Keratinocyte (primary cell): ENCODE results near the gene OTOGL. TPM values are rescaled to one million over a fixed set of nuclear protein-coding genes. Genes with fewer than 3 reads are reported as not detected.

Experiments
- DNase-seq: peaks from one replicate; pipeline ENCODE4 v3.0.0-alpha.2; 2011; ENCODE audit warnings: low read depth, missing footprints, low spot score
- FAIRE-seq: peaks from 2 replicates; lab custom pipeline; 2011; peaks lifted over from hg19 to GRCh38; lab: Jason Lieb, UNC
- H2AFZ ChIP-seq: 2 replicates; pipeline ENCODE4 v1.6.0; 2012; ENCODE audit warnings: low read length, control low read depth, inconsistent platforms; ENCODE audit not compliant: control insufficient read depth
- H3K27ac ChIP-seq: 2 replicates; pipeline ENCODE4 v1.5.1; 2011; ENCODE audit warnings: low read length; ENCODE audit not compliant: control insufficient read depth, insufficient read depth
- H3K27me3 ChIP-seq: 3 replicates; pipeline ENCODE4 v1.6.0; 2011; ENCODE audit warnings: low read length; ENCODE audit not compliant: control insufficient read depth, insufficient read depth; ENCODE audit errors: extremely low read depth
- H3K36me3 ChIP-seq, 2 experiments: 2 replicates in 1 of 2; 3 replicates in 1 of 2; pipeline ENCODE4 v1.5.1; 2011; ENCODE audit warnings: low read length in 2 of 2, mild to moderate bottlenecking in 1 of 2; ENCODE audit not compliant: control insufficient read depth in 2 of 2, insufficient read depth in 2 of 2; ENCODE audit errors: extremely low read depth in 1 of 2
- H3K4me1 ChIP-seq: 3 replicates; pipeline ENCODE4 v1.5.1; 2011; ENCODE audit warnings: low read length; ENCODE audit not compliant: control insufficient read depth, insufficient read depth; ENCODE audit errors: extremely low read depth
- H3K4me2 ChIP-seq: 3 replicates; pipeline ENCODE4 v1.6.0; 2011; ENCODE audit warnings: low read depth, low read length; ENCODE audit not compliant: control insufficient read depth, insufficient read depth; ENCODE audit errors: extremely low read depth
- H3K4me3 ChIP-seq, 3 experiments: fragments of 200-600 bp in 1 of 3; sonication (generic) in 1 of 3; 2 replicates in 2 of 3; 3 replicates in 1 of 3; pipeline ENCODE4 v1.5.1; 2011 to 2016; ENCODE audit warnings: low read length in 3 of 3, mild to moderate bottlenecking in 3 of 3, control low read depth in 2 of 3, inconsistent platforms in 1 of 3, low read depth in 1 of 3, mixed read lengths in 1 of 3, mixed run types in 1 of 3, moderate library complexity in 1 of 3; ENCODE audit not compliant: control insufficient read depth in 2 of 3, insufficient read depth in 2 of 3; ENCODE audit errors: extremely low read depth in 1 of 3
- H3K79me2 ChIP-seq: 2 replicates; pipeline ENCODE4 v1.6.0; 2012; ENCODE audit warnings: low read length; ENCODE audit not compliant: control insufficient read depth, insufficient read depth
- H3K9ac ChIP-seq: 3 replicates; pipeline ENCODE4 v1.6.0; 2011; ENCODE audit warnings: low read length; ENCODE audit not compliant: control insufficient read depth, insufficient read depth; ENCODE audit errors: extremely low read depth
- H3K9me1 ChIP-seq: 3 replicates; pipeline ENCODE4 v1.6.0; 2011; ENCODE audit warnings: low read length; ENCODE audit not compliant: control insufficient read depth, insufficient read depth; ENCODE audit errors: extremely low read depth
- H3K9me3 ChIP-seq: 2 replicates; pipeline ENCODE4 v1.5.1; 2012; ENCODE audit warnings: low read depth, low read length; ENCODE audit not compliant: control insufficient read depth
- H4K20me1 ChIP-seq: 3 replicates; pipeline ENCODE4 v1.6.0; 2011; ENCODE audit warnings: low read length; ENCODE audit not compliant: control insufficient read depth, insufficient read depth; ENCODE audit errors: extremely low read depth
- EZH2 ChIP-seq: IDR thresholded peaks from one replicate; pipeline ENCODE4 v1.6.1; 2012; ENCODE audit warnings: inconsistent platforms, mild to moderate bottlenecking, low read length, moderate library complexity
- dilution Hi-C: fragments of 300-500 bp; cut with MboI; formaldehyde crosslinking; loops from one replicate; pipeline ENCODE4 v1.7.0; 2020; ENCODE audit warnings: low sequenced_read_pairs; ENCODE audit not compliant: extremely low pct_ligation_motif_present
- polyA minus RNA-seq, 3 experiments: library from RNA; depleted of rRNA, polyadenylated mRNA; stranded (reverse); fragments of >200 nt; gene quantifications; 1 replicate in 1 of 3; 2 replicates in 1 of 3; 3 replicates in 1 of 3; pipeline ENCODE4 v1.2.3, GENCODE V29; 2011
- polyA plus RNA-seq, 5 experiments: library from polyadenylated mRNA; depleted of rRNA in 3 of 5; stranded (reverse) in 3 of 5; stranded (forward) in 1 of 5; unstranded in 1 of 5; fragments of >200 nt; gene quantifications; 1 replicate in 1 of 5; 2 replicates in 3 of 5; 3 replicates in 1 of 5; pipeline versions ENCODE4 v1.2.1 to v1.2.3, GENCODE V29; 2011 to 2012; ENCODE audit warnings: missing spikeins in 2 of 5, low read depth in 1 of 5, low replicate concordance in 1 of 5
- TF ChIP-seq, protein P1 (sequence below), 3 experiments: IDR thresholded peaks in 1 of 3; conservative IDR thresholded peaks in 1 of 3; optimal IDR thresholded peaks in 1 of 3; 2 replicates in 2 of 3; 3 replicates in 1 of 3; pipeline versions ENCODE3 to v1.5.1; 2011; ENCODE audit warnings: low read length in 3 of 3, mild to moderate bottlenecking in 3 of 3, moderate library complexity in 2 of 3, control low read depth in 1 of 3, inconsistent platforms in 1 of 3; ENCODE audit not compliant: insufficient read depth in 2 of 3; ENCODE audit errors: extremely low read depth in 1 of 3

OTOGL gene, protein sequence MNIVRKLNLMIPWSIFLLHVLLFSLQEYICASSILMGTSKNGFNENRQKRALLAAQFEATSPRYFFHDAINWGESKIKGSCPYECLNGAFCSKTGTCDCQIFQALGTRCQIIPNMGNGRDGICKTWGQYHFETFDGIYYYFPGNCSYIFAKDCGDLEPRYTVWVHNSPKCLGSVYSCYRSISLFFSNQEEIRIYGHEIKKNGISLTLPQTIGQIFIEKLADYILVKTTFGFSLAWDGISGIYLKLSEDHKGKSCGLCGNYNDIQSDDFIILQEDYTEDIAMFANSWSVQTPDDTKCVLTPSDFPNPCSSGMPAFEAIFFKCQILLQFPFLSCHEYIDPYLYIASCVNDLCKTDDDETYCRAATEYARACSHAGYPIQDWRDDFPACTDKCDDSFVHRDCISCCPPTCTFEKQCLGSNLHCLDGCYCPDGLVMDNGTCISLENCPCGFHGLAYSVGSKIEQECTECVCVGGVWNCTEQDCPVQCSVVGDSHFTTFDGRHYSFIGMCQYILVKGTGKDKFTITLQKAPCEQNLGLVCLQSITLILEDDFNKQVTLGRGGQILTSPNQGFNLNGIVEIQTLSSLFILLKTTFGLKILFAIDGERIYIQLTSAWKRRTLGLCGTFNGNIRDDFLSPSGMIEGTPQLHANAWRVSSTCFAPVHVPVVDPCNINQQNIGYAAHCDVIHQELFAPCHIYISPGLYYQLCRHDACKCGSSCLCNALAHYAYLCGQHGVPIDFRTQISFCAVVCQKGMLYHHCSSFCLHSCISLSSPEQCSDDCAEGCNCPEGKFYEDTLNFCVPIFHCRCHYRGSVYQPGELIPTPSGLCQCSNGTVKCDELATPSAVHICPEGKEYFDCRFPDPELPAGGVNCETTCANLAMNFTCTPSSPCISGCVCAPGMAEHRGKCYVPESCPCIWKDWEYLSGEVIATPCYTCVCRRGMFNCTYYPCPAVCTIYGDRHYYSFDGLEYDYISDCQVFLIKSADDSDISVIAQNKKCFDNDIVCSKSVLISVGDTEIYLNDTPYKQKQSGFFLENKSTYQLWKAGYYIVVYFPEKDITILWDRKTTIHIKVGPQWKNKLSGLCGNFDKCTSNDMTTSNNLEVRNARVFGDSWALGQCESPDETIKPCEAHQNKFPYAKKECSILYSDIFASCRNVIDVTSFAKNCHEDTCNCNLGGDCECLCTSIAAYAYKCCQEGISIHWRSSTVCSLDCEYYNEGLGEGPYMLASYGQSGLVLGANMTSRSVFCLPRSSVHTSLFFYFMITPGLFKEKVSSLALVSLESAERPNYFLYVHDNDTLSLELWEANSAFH (N-terminal part only)
- 0.01 to 0.08 TPM (median 0.01 TPM) in 3 replicates for polyA plus RNA-seq
- not detected for polyA plus RNA-seq (2011; ENCODE audit: low read depth)
- polyA plus RNA-seq (2011; cell fraction: cytosol; rRNA removed) = 0.02 TPM in 1 of 2 replicates, not detected in the other
- polyA plus RNA-seq (2011; cell fraction: nucleus; rRNA removed) = 0.06 and 0.07 TPM in 2 replicates
- not detected in 2 replicates for polyA plus RNA-seq (2012; ENCODE audit: low replicate concordance)
- polyA minus RNA-seq = 0.03 TPM in 1 of 3 replicates, not detected in the others
- polyA minus RNA-seq (2011; cell fraction: cytosol; rRNA and poly(A)+ RNA removed) = not detected
- not detected in 2 replicates for polyA minus RNA-seq (2011; cell fraction: nucleus; rRNA and poly(A)+ RNA removed)

GRCh38 chr12:80099259-80099658 lies at the start of gene OTOGL:
Gene OTOGL, plus strand, starts transcription at chr12:80099537. Its CDS starts 109,895 bp downstream, at chr12:80209432.
- Histone ChIP-seq H3K9me3 (no peaks in the 10 kb centered on the region), H3K4me1 (peaks cover 18% of the 10 kb centered on the region), H4K20me1 (no peaks in the 10 kb centered on the region), H3K4me3 (no peak within 1 kb of the TSS), H2AFZ (no peak within 1 kb of the TSS), H3K9ac (no peak within 1 kb of the TSS), H3K36me3 (no peaks in the 10 kb centered on the region), H3K4me2 (no peak within 1 kb of the TSS), H3K79me2 (no peaks in the 10 kb centered on the region), H3K27me3 (no peaks in the 10 kb centered on the region), H3K27ac (no peak within 1 kb of the TSS), H3K9me1 (no peaks in the 10 kb centered on the region)
- no peak for TF ChIP-seq EZH2
- TF ChIP-seq, protein P1, sequence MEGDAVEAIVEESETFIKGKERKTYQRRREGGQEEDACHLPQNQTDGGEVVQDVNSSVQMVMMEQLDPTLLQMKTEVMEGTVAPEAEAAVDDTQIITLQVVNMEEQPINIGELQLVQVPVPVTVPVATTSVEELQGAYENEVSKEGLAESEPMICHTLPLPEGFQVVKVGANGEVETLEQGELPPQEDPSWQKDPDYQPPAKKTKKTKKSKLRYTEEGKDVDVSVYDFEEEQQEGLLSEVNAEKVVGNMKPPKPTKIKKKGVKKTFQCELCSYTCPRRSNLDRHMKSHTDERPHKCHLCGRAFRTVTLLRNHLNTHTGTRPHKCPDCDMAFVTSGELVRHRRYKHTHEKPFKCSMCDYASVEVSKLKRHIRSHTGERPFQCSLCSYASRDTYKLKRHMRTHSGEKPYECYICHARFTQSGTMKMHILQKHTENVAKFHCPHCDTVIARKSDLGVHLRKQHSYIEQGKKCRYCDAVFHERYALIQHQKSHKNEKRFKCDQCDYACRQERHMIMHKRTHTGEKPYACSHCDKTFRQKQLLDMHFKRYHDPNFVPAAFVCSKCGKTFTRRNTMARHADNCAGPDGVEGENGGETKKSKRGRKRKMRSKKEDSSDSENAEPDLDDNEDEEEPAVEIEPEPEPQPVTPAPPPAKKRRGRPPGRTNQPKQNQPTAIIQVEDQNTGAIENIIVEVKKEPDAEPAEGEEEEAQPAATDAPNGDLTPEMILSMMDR (optimal IDR thresholded peaks at IDR 0.05 in 1 of 3, IDR thresholded peaks at IDR 0.05 in 1 of 3, conservative IDR thresholded peaks at IDR 0.05 in 1 of 3; ENCODE audit: extremely low read depth in 1 of 3, insufficient read depth in 2 of 3, low read length in 3 of 3) = no peak
- FAIRE-seq = no peak
- dilution Hi-C loops = no loop called here
- no peak for DNase-seq

DNA sequence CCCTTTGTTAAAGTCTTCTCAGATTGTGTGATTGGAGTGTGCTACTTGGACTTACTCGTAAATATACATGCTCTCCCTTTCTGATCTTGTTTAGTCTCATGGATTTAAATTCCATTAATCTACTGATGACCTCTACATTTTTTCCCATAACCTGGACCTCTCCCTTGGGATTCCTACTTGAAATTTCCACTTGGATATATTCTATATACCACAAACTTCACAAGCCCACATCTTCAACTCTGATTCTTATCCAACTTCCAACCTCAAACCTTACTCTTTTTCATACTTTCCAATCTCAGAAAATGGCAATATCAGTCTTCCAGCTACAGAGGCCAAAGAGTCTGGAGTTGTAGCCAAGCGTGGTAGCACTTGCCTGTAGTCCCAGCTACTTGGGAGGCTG lies 49.1 kb upstream of the OTOGL start:
- no peak overlapping the region for H3K27ac ChIP-seq
- FAIRE-seq (no peak), DNase-seq (no peak)
- no peak overlapping the region for H3K9ac ChIP-seq
- no peaks in the 10 kb centered on the region for H4K20me1 ChIP-seq
- no peaks in the 10 kb centered on the region for H3K79me2 ChIP-seq
- no peak overlapping the region for H3K4me3 ChIP-seq
- TF ChIP-seq EZH2 = no peak
- TF ChIP-seq, protein P1 (optimal IDR thresholded peaks at IDR 0.05 in 1 of 3, IDR thresholded peaks at IDR 0.05 in 1 of 3, conservative IDR thresholded peaks at IDR 0.05 in 1 of 3; ENCODE audit: extremely low read depth in 1 of 3, insufficient read depth in 2 of 3, low read length in 3 of 3) = no peak
- dilution Hi-C loops = no loop called here
- H3K36me3 ChIP-seq = no peaks in the 10 kb centered on the region
- no peak overlapping the region for H3K4me2 ChIP-seq
- no peak overlapping the region for H2AFZ ChIP-seq
- H3K27me3 ChIP-seq = no peaks in the 10 kb centered on the region
- H3K9me1 ChIP-seq = no peaks in the 10 kb centered on the region
- no peaks in the 10 kb centered on the region for H3K9me3 ChIP-seq
- peaks cover 2% of the 10 kb centered on the region for H3K4me1 ChIP-seq
